Body of pancreas (tissue), 4 donors: ENCODE measurements around the gene FGF14.

Experiments used
- POLR2A ChIP-seq, 3 donors: fragments of 450-650 bp; IDR thresholded peaks; one replicate each; pipeline ENCODE4 v1.6.1; 2016; ENCODE audit warnings: antibody characterized with exemption in 3 of 3, mild to moderate bottlenecking in 2 of 3
- TF ChIP-seq, protein P1 (sequence below), 7 experiments: fragments of 450-650 bp in 4 of 7; fragments of 200-600 bp in 3 of 7; sonication (generic) in 3 of 7; IDR thresholded peaks; one replicate each; pipeline ENCODE4 v1.5.1; 2016 to 2019; ENCODE audit warnings: antibody characterized with exemption in 7 of 7

DNA sequence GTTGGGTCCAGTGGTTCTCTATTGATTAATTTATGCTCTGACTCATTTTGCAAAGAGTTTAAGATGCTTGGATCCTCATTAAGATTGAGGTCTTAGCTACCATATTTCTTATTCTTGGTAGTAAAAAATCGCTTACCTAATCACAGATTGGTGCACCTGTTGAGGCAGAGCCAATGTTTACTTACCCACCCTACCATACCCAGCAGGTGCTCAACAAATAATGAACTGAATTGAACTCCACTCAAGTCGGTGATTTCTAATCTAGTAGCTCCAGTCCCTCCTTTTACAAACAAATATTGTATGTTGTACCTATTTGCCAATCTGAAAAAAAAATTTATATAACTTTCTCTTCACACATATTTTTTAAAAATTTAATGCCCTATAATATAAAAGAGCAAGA, 361.0 kb downstream of the FGF14 start:
- TF ChIP-seq, protein P1, sequence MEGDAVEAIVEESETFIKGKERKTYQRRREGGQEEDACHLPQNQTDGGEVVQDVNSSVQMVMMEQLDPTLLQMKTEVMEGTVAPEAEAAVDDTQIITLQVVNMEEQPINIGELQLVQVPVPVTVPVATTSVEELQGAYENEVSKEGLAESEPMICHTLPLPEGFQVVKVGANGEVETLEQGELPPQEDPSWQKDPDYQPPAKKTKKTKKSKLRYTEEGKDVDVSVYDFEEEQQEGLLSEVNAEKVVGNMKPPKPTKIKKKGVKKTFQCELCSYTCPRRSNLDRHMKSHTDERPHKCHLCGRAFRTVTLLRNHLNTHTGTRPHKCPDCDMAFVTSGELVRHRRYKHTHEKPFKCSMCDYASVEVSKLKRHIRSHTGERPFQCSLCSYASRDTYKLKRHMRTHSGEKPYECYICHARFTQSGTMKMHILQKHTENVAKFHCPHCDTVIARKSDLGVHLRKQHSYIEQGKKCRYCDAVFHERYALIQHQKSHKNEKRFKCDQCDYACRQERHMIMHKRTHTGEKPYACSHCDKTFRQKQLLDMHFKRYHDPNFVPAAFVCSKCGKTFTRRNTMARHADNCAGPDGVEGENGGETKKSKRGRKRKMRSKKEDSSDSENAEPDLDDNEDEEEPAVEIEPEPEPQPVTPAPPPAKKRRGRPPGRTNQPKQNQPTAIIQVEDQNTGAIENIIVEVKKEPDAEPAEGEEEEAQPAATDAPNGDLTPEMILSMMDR (IDR thresholded peaks at IDR 0.05): no peak
- TF ChIP-seq POLR2A (IDR thresholded peaks at IDR 0.05): no peak
